Dedifferentiated amniotic fluid mesenchymal stem cell (primary cell): ENCODE data around the gene TRMU.

Experiments
- DNase-seq: peaks from one replicate; pipeline ENCODE4 v3.0.0-alpha.2; 2016; ENCODE audit errors: extremely low spot score

TRMU gene, protein sequence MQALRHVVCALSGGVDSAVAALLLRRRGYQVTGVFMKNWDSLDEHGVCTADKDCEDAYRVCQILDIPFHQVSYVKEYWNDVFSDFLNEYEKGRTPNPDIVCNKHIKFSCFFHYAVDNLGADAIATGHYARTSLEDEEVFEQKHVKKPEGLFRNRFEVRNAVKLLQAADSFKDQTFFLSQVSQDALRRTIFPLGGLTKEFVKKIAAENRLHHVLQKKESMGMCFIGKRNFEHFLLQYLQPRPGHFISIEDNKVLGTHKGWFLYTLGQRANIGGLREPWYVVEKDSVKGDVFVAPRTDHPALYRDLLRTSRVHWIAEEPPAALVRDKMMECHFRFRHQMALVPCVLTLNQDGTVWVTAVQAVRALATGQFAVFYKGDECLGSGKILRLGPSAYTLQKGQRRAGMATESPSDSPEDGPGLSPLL

DNA sequence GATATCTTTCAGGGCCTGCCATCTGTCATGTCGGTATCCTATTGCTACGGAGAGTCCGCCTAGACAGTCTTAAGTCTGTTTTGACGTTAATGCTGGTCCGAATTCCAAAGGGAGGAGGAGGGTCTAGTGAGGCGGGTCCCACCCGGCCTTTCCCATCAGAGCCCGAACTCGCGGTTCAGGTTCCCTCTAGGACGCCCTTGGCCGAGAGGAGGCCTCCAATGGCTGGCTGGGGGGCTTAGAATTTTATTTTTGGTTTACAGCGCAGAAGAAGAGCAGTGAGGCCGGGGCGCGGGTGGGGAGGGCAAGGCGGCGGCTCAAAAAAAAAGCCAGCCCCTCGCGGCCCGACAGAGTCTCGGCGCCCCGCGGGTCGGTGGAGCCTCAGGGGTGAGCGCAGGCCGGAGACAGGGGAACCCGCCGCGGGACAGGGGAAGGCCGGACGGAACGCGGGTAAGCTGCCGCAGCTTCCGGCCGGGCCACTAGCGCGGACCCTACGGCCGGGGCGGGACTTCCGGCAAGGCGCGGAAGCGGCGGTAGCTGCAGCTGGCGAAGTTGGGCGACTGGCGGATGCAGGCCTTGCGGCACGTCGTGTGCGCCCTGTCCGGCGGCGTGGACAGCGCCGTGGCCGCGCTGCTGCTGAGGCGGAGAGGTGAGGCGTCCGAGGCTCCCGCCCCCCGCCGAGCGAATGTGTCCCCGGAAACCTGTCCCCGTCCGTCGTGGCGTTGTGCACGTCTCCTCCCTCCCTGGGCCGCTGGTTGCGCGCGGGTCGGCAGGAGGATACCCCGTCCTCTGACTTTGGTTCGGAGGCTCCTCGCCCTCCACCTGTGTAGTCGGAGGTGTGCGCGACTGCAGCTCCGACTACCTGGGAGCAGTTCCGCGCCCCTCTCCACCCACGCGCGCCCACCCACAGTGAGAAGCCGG is at the start of gene TRMU:
TRMU (plus strand) TSS at position 514 of the 918 bp plus-strand sequence; CDS start at position 565, 51 bp downstream.
- DNase-seq = peak; percentile 78

GRCh38 chr22:46286006-46286405 is 49.5 kb upstream of the TRMU start:
- no peak for DNase-seq

GRCh38 chr22:46286941-46287872 is 48.3 kb upstream of the TRMU start:
- DNase-seq = no peak

DNA sequence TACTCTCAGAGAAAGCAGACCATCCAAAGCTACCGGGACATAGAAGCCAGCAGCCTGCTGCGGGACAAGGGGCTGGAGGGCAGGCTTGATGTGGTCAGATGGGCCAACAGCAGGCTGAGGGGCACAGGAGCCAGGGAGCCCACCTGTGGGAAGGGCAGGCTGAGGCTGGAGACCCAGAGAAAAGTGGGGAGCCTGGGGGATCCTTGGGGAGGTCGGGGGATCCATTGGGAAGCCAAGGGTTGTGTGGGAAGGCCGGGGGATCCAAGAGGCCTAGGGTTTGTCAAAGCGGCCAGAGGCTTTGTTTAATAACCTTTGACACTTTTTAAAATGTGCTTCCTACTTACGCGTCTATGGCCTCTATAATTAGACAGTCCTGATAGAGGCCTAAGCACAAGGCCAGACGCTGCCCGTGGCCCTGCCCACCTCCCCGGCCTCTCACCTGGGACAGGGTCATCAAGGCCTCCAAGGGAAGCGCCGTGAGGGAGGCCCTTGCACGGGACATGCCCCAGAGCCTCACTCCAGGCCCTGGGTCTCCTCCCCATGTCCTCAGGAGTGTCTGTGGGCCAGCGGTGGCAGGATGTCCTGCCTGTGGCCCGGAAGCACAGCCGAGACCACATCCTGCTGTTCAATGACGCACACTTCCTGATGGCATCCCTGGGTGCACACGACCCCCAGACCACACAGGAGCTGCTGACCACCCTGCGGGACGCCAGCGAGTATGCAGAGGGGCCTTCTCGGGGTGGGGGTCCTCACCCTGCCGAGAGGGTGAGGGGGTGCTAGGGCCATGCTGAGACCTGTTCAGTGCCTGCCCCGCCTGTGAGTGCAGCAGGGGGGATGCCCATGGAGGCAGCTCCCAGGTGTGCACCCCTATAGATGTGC is 47.4 kb upstream of the TRMU start:
- no peak for DNase-seq

DNA sequence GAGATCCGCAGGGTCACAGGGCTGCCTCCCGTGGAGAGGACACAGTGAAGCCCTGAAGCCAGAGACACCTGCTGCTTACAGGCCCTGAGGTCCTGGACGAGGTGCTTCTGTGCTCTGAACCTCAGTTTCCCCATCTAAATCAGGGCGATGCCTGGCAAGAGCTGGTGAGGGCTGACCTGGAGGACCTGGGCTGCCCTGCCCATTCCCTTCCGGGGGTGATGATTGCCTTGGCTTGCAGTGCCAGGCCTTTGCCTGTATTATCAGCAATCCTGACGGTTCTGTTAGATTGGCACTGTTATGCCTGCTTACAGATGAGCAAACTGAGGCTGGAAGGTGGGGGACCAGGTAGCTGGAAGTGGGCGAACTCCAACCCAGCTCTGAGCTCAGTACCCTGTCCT is 46.7 kb upstream of the TRMU start:
- DNase-seq = no peak

- no peak for DNase-seq
Observed at GRCh38 chr22:46289244-46289891, 46.1 kb upstream of the TRMU start.

DNA sequence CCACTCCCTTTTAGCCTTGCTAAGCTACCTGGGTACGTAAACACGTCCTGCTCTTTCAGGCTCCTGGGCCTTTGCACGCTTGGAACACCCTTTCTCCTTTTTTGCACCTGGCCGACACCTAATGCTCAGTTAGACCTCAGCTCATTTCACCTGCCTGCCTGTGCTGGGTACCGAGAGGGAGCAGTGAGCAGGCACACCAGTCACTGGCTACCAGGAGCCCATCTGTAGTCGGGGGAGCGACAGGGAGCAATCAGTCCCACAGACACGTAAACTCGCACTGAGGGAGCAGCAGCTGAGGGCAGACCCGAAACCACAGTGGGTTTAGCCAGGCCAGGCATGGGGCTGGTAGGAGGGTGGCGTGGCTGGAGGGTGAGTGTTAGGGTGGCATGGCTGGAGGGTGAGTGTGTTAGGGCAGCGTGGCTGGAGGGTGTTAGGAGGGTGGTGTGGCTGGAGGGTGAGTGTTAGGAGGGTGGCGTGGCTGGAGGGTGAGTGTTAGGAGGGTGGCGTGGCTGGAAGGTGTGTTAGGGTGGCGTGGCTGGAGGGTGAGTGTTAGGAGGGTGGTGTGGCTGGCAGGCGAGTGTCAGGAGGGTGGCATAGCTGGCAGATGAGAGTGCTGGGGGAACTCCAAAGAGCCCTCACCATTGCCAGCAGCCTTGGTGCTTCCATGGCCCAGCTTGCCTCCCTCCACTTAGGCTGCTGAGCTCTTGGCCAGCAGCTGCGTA is 45.2 kb upstream of the TRMU start:
- no peak for DNase-seq

- no peak for DNase-seq
Observed at GRCh38 chr22:46290843-46291785, 44.4 kb upstream of the TRMU start.

DNA sequence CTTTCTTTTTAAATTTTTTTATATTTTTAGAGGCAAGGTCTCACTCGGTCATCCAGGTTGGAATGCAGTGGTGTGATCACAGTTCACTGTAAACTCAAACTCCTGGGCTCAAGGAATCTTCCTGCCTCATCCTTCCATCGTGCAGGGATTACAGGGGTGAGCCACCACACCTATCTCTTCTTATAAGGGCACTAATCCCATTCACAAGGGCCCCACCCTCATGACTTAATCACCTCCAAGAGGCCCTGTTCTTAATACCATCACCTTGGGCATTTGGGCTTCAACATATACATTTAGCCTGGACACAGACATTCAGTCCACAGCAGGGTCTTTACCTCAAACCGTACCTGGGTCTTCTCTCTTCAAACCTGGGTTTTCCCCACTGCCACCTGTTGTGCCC is 43.3 kb upstream of the TRMU start:
- DNase-seq = no peak

GRCh38 chr22:46292732-46293131 is 42.8 kb upstream of the TRMU start:
- DNase-seq = no peak

GRCh38 chr22:46293577-46294260 is 41.8 kb upstream of the TRMU start:
- peak; percentile 41 for DNase-seq

DNA sequence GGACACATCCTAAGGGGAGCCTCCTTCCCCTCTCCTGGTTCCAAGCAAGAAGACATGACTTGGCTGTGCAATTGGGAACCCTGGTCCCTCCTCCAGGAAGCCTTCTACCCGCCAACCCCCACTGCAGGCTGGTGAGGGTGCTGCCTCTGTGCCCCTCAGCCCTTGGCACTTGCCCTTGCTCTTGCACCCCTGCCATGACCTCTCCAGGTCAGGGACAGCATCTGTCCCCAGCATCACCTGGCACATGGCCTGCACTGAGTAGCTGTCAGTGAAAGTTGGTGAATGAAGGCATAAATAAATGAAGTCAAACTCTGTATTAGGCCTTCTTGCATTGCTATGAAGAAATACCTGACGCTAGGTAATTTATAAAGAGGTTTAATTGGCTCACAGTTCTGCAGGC is 40.7 kb upstream of the TRMU start:
- DNase-seq = no peak

GRCh38 chr22:46295277-46295971 is 40.1 kb upstream of the TRMU start:
- no peak for DNase-seq

- peak; percentile 94 for DNase-seq
Observed at GRCh38 chr22:46296257-46297150, 39.0 kb upstream of the TRMU start, which contains the start of gene GTSE1. GTSE1 (plus strand) TSS chr22:46296870; CDS start chr22:46297401, 531 bp downstream.

GRCh38 chr22:46297151-46297812 is 38.2 kb upstream of the TRMU start:
- DNase-seq = no peak
